Fibroblast of lung (primary cell): Measurements from ENCODE around the gene COL18A1.

Experiments
- EZH2 ChIP-seq: IDR thresholded peaks from 2 replicates; pipeline ENCODE4 v1.5.1; 2012; ENCODE audit warnings: low read length, control low read depth, mild to moderate bottlenecking; ENCODE audit errors: missing control alignments
- TF ChIP-seq, protein P1 (sequence below), 2 donors: IDR thresholded peaks in 1 of 2; conservative IDR thresholded peaks in 1 of 2; 1 replicate in 1 of 2; 2 replicates in 1 of 2; pipeline ENCODE4 v1.5.1; 2011 to 2012; ENCODE audit warnings: low read length in 2 of 2, control low read depth in 1 of 2, inconsistent platforms in 1 of 2, low read depth in 1 of 2, mild to moderate bottlenecking in 1 of 2

DNA sequence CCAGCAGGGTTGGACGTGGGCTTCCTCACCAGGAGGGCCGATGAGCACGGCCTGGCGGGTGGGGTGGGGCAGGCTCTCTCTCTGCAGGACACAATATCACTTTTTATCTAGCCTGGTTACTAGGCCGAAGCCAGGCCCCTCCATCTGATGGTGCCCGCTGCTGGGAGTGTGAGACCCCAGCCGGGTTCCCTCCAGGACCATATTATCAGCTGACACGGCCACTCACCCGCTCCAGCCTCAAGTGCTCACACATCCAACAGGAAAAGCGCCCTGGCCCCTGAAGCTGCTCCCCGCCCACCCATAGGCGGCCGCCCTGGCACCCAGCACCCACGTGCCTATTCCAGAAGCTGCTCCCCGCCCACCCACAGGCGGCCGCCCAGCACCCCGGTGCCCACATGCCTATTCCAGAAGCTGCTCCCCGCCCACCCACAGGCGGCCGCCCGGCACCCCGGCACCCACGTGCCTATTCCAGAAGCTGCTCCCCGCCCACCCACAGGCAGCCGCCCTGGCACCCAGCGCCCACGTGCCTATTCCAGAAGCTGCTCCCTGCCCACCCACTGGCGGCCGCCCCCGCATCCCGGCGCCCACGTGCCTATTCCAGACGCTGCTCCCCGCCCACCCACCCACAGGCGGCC is 132.3 kb downstream of the COL18A1 start:
- TF ChIP-seq, protein P1, sequence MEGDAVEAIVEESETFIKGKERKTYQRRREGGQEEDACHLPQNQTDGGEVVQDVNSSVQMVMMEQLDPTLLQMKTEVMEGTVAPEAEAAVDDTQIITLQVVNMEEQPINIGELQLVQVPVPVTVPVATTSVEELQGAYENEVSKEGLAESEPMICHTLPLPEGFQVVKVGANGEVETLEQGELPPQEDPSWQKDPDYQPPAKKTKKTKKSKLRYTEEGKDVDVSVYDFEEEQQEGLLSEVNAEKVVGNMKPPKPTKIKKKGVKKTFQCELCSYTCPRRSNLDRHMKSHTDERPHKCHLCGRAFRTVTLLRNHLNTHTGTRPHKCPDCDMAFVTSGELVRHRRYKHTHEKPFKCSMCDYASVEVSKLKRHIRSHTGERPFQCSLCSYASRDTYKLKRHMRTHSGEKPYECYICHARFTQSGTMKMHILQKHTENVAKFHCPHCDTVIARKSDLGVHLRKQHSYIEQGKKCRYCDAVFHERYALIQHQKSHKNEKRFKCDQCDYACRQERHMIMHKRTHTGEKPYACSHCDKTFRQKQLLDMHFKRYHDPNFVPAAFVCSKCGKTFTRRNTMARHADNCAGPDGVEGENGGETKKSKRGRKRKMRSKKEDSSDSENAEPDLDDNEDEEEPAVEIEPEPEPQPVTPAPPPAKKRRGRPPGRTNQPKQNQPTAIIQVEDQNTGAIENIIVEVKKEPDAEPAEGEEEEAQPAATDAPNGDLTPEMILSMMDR (conservative IDR thresholded peaks at IDR 0.05 in 1 of 2, IDR thresholded peaks at IDR 0.05 in 1 of 2; ENCODE audit: low read depth in 1 of 2, low read length in 2 of 2), result no peak
- no peak for TF ChIP-seq EZH2
